Measurements from ENCODE around the gene CHN1. TPM values are rescaled to one million over a fixed set of nuclear protein-coding genes. Genes with fewer than 3 reads are reported as not detected.

The CHN1 gene
- total RNA-seq, 4 donors from 2014 or later, result 7.8 to 9.7 (median 9.4) TPM

- Histone ChIP-seq H3K4me1 (peaks cover 0 to 12% of the 10 kb centered on the region in 2 donors), H3K27ac (no peak overlapping the region), H3K36me3 (no peaks in the 10 kb centered on the region), H3K9me3 (no peaks in the 10 kb centered on the region), H3K27me3 (no peaks in the 10 kb centered on the region), H3K4me3 (replicated peaks in 1 of 3) (no peak overlapping the region)
- no peak for DNase-seq
- 94 to 95% methylated on average over 2 of the region's 2 CpGs for WGBS, 2 donors
- intact Hi-C loops (cut with DNase I), result no loop called here
- TF ChIP-seq POLR2A (IDR thresholded peaks at IDR 0.05) (no peak), CTCF (IDR thresholded peaks at IDR 0.05) (no peak)
Observed at GRCh38 chr2:174996622-174997021, 8.6 kb downstream of the CHN1 start.

- H3K4me3 ChIP-seq (replicated peaks in 1 of 3), result no peak overlapping the region
- no peak overlapping the region for H3K27ac ChIP-seq
- H3K4me1 ChIP-seq, result peaks cover 0 to 12% of the 10 kb centered on the region in 2 donors
- H3K9me3 ChIP-seq, result no peaks in the 10 kb centered on the region
- no peaks in the 10 kb centered on the region for H3K27me3 ChIP-seq
- intact Hi-C loops (cut with DNase I), result no loop called here
- WGBS, 2 donors, result 73 to 95% methylated on average over 5 of the region's 5 CpGs
- TF ChIP-seq POLR2A (IDR thresholded peaks at IDR 0.05) (no peak), CTCF (IDR thresholded peaks at IDR 0.05) (no peak)
- DNase-seq, result no peak
- H3K36me3 ChIP-seq, result no peaks in the 10 kb centered on the region
Observed at GRCh38 chr2:174994381-174994780, 10.8 kb downstream of the CHN1 start.

- Histone ChIP-seq H3K27ac (no peak overlapping the region), H3K36me3 (no peaks in the 10 kb centered on the region), H3K27me3 (no peaks in the 10 kb centered on the region), H3K9me3 (no peaks in the 10 kb centered on the region), H3K4me3 (replicated peaks in 1 of 3) (no peak overlapping the region), H3K4me1 (peaks cover 0 to 2% of the 10 kb centered on the region in 2 donors)
- TF ChIP-seq CTCF (IDR thresholded peaks at IDR 0.05), result no peak
- TF ChIP-seq POLR2A (IDR thresholded peaks at IDR 0.05), result no peak
- no peak for DNase-seq
- intact Hi-C loops (cut with DNase I), result no loop called here
- 100% methylated on average over 1 of the region's 1 CpG for WGBS, 2 donors
Observed at GRCh38 chr2:174992886-174993285, 12.3 kb downstream of the CHN1 start.

GRCh38 chr2:174985614-174986013 lies 19.6 kb downstream of the CHN1 start:
- no peaks in the 10 kb centered on the region for H3K9me3 ChIP-seq
- H3K4me1 ChIP-seq, result no peaks in the 10 kb centered on the region
- H3K27me3 ChIP-seq, result no peaks in the 10 kb centered on the region
- H3K27ac ChIP-seq, result no peak overlapping the region
- no peak for DNase-seq
- WGBS, 2 donors, result 71 to 87% methylated on average over 2 of the region's 2 CpGs
- intact Hi-C loops (cut with DNase I), result loop anchor here (5.0 kb wide), 1 partner anchor 213 kb away; no protein-coding TSS in a partner anchor
- no peak overlapping the region for H3K4me3 ChIP-seq (replicated peaks in 1 of 3)
- peak in 4 of 6 experiments; percentile 28 to 45 (median 40) for TF ChIP-seq CTCF (IDR thresholded peaks at IDR 0.05)
- TF ChIP-seq POLR2A (IDR thresholded peaks at IDR 0.05), result no peak
- H3K36me3 ChIP-seq, result no peaks in the 10 kb centered on the region

- Histone ChIP-seq H3K27ac (no peak overlapping the region), H3K4me1 (no peaks in the 10 kb centered on the region), H3K9me3 (no peaks in the 10 kb centered on the region), H3K4me3 (replicated peaks in 1 of 3) (no peak overlapping the region), H3K36me3 (no peaks in the 10 kb centered on the region), H3K27me3 (no peaks in the 10 kb centered on the region)
- no peak for TF ChIP-seq CTCF (IDR thresholded peaks at IDR 0.05)
- TF ChIP-seq POLR2A (IDR thresholded peaks at IDR 0.05), result no peak
- intact Hi-C loops (cut with DNase I), result no loop called here
- no peak for DNase-seq
- WGBS, 2 donors, result 82 to 84% methylated on average over 4 of the region's 4 CpGs
Observed at GRCh38 chr2:174984561-174984960, 20.6 kb downstream of the CHN1 start.

All from thyroid gland (tissue), 4 donors.